Peyer's patch (tissue), 4 donors: ENCODE data around the gene DHX16.

ENCODE experiments used
- CTCF ChIP-seq, 6 experiments: fragments of 450-650 bp in 4 of 6; fragments of 200-600 bp in 2 of 6; sonication (generic) in 1 of 6; IDR thresholded peaks; one replicate each; pipeline ENCODE4 v1.5.1; 2017 to 2019; ENCODE audit warnings: antibody characterized with exemption in 6 of 6, mild to moderate bottlenecking in 3 of 6, moderate library complexity in 1 of 6
- POLR2A ChIP-seq, 2 donors: fragments of 450-650 bp; IDR thresholded peaks; one replicate each; pipeline ENCODE4 v1.5.1; 2017; ENCODE audit warnings: antibody characterized with exemption in 2 of 2, mild to moderate bottlenecking in 2 of 2, moderate library complexity in 2 of 2

- TF ChIP-seq POLR2A (IDR thresholded peaks at IDR 0.05), result no peak
- no peak for TF ChIP-seq CTCF (IDR thresholded peaks at IDR 0.05)
Measured at GRCh38 chr6:30700340-30700739, 27.5 kb upstream of the DHX16 start.
